HepG2 (cell line): ENCODE measurements around the gene JAGN1. TPM values are rescaled to one million over a fixed set of nuclear protein-coding genes. Genes with fewer than 3 reads are reported as not detected.

Source experiments
- polyA plus RNA-seq, 8 experiments: library from polyadenylated mRNA; depleted of rRNA in 3 of 8; stranded (reverse) in 7 of 8; unstranded in 1 of 8; fragments of >200 nt; fragmentation: Illumina TruSeq in 4 of 8; extraction: Trizol in 4 of 8; gene quantifications; 2 replicates each; pipeline versions ENCODE4 v1.2.1 to v1.2.3, GENCODE V29; 2011 to 2016; ENCODE audit warnings: low read depth in 4 of 8, missing spikeins in 1 of 8, mixed read lengths in 1 of 8; ENCODE audit not compliant: insufficient read depth in 1 of 8
- small RNA-seq, 3 experiments: library from RNA; depleted of rRNA; stranded (forward); fragments of <200 nt; gene quantifications; one replicate each; pipeline ENCODE3, GENCODE V24; 2012; ENCODE audit warnings: low read depth in 2 of 3, low replicate concordance in 1 of 3; ENCODE audit not compliant: insufficient read length in 3 of 3, insufficient read depth in 2 of 3
- total RNA-seq, 5 experiments: library from RNA; depleted of rRNA; stranded (reverse); fragments of >200 nt; fragmentation: Illumina TruSeq; extraction: Trizol; gene quantifications; 2 replicates each; pipeline ENCODE4 v1.2.3, GENCODE V29; 2016; ENCODE audit warnings: low read depth in 1 of 5

The JAGN1 gene
- total and polyA plus RNA-seq, 2 of the 13 experiments (the other 11 are each of a cell fraction or from before 2014, with no cell fraction given), result 49.9 to 50.9 TPM

Small RNA genes within 50 kb of the gene (small RNA-seq; reads per million reads assigned to genes)
- 0 reads per million in 3 experiments for gene RNU6-882P

Other genes with a start within 250 kb of the JAGN1 start
- 32.1 and 32.8 TPM in 2 replicates for gene MTMR14, start 241.1 kb upstream of the JAGN1 start, total RNA-seq (2016; rRNA removed; fragmentation: Illumina TruSeq; extraction: Trizol)
- 27.1 and 34.1 TPM in 2 replicates for gene MTMR14, start 241.1 kb upstream of the JAGN1 start, polyA plus RNA-seq (2011; rRNA removed)
- not detected in 2 replicates for gene CPNE9, start 186.8 kb upstream of the JAGN1 start, total RNA-seq (2016; rRNA removed; fragmentation: Illumina TruSeq; extraction: Trizol)
- 0.14 and 0.20 TPM in 2 replicates for gene CPNE9, start 186.8 kb upstream of the JAGN1 start, polyA plus RNA-seq (2011; rRNA removed)
- gene BRPF1, start 158.9 kb upstream of the JAGN1 start, total RNA-seq (2016; rRNA removed; fragmentation: Illumina TruSeq; extraction: Trizol), result 7.5 and 10.0 TPM in 2 replicates
- gene BRPF1, start 158.9 kb upstream of the JAGN1 start, polyA plus RNA-seq (2011; rRNA removed), result 7.3 and 7.4 TPM in 2 replicates
- gene OGG1, start 140.7 kb upstream of the JAGN1 start, total RNA-seq (2016; rRNA removed; fragmentation: Illumina TruSeq; extraction: Trizol), result 23.8 and 28.7 TPM in 2 replicates
- 33.2 and 38.9 TPM in 2 replicates for gene OGG1, start 140.7 kb upstream of the JAGN1 start, polyA plus RNA-seq (2011; rRNA removed)
- gene CAMK1, start 120.7 kb upstream of the JAGN1 start, total RNA-seq (2016; rRNA removed; fragmentation: Illumina TruSeq; extraction: Trizol), result 51.8 and 53.3 TPM in 2 replicates
- 26.4 and 27.7 TPM in 2 replicates for gene CAMK1, start 120.7 kb upstream of the JAGN1 start, polyA plus RNA-seq (2011; rRNA removed)
- 37.1 and 43.3 TPM in 2 replicates for gene TADA3, start 98.1 kb upstream of the JAGN1 start, total RNA-seq (2016; rRNA removed; fragmentation: Illumina TruSeq; extraction: Trizol)
- 32.1 and 34.4 TPM in 2 replicates for gene TADA3, start 98.1 kb upstream of the JAGN1 start, polyA plus RNA-seq (2011; rRNA removed)
- 73.9 and 83.6 TPM in 2 replicates for gene ARPC4, start 97.5 kb upstream of the JAGN1 start, total RNA-seq (2016; rRNA removed; fragmentation: Illumina TruSeq; extraction: Trizol)
- gene ARPC4, start 97.5 kb upstream of the JAGN1 start, polyA plus RNA-seq (2011; rRNA removed), result 27.2 and 30.1 TPM in 2 replicates
- 1.9 and 9.5 TPM in 2 replicates for gene TTLL3, start 80.3 kb upstream of the JAGN1 start, total RNA-seq (2016; rRNA removed; fragmentation: Illumina TruSeq; extraction: Trizol)
- 51.2 and 59.3 TPM in 2 replicates for gene TTLL3, start 80.3 kb upstream of the JAGN1 start, polyA plus RNA-seq (2011; rRNA removed)
- gene RPUSD3, start 46.6 kb upstream of the JAGN1 start, total RNA-seq (2016; rRNA removed; fragmentation: Illumina TruSeq; extraction: Trizol), result 30.3 and 32.1 TPM in 2 replicates
- gene RPUSD3, start 46.6 kb upstream of the JAGN1 start, polyA plus RNA-seq (2011; rRNA removed), result 48.7 and 55.5 TPM in 2 replicates
- gene CIDEC, start 10.4 kb upstream of the JAGN1 start, total RNA-seq (2016; rRNA removed; fragmentation: Illumina TruSeq; extraction: Trizol), result 2.5 and 2.8 TPM in 2 replicates
- 10.4 and 19.6 TPM in 2 replicates for gene CIDEC, start 10.4 kb upstream of the JAGN1 start, polyA plus RNA-seq (2011; rRNA removed)
- gene IL17RE, start 12.2 kb downstream of the JAGN1 start, total RNA-seq (2016; rRNA removed; fragmentation: Illumina TruSeq; extraction: Trizol), result 6.7 and 14.5 TPM in 2 replicates
- gene IL17RE, start 12.2 kb downstream of the JAGN1 start, polyA plus RNA-seq (2011; rRNA removed), result 24.1 and 36.3 TPM in 2 replicates
- gene IL17RC, start 26.5 kb downstream of the JAGN1 start, total RNA-seq (2016; rRNA removed; fragmentation: Illumina TruSeq; extraction: Trizol), result 10.7 and 20.7 TPM in 2 replicates
- gene IL17RC, start 26.5 kb downstream of the JAGN1 start, polyA plus RNA-seq (2011; rRNA removed), result 24.0 and 31.7 TPM in 2 replicates
- gene CRELD1, start 43.2 kb downstream of the JAGN1 start, total RNA-seq (2016; rRNA removed; fragmentation: Illumina TruSeq; extraction: Trizol), result 12.0 and 27.1 TPM in 2 replicates
- gene CRELD1, start 43.2 kb downstream of the JAGN1 start, polyA plus RNA-seq (2011; rRNA removed), result 61.9 and 75.9 TPM in 2 replicates
- gene PRRT3, start 61.8 kb downstream of the JAGN1 start, total RNA-seq (2016; rRNA removed; fragmentation: Illumina TruSeq; extraction: Trizol), result 0.29 and 0.44 TPM in 2 replicates
- gene PRRT3, start 61.8 kb downstream of the JAGN1 start, polyA plus RNA-seq (2011; rRNA removed), result 0.22 and 0.26 TPM in 2 replicates
- 40.8 and 66.8 TPM in 2 replicates for gene EMC3, start 96.2 kb downstream of the JAGN1 start, total RNA-seq (2016; rRNA removed; fragmentation: Illumina TruSeq; extraction: Trizol)
- 86.6 and 90.5 TPM in 2 replicates for gene EMC3, start 96.2 kb downstream of the JAGN1 start, polyA plus RNA-seq (2011; rRNA removed)
- 42.0 and 51.9 TPM in 2 replicates for gene FANCD2, start 135.8 kb downstream of the JAGN1 start, total RNA-seq (2016; rRNA removed; fragmentation: Illumina TruSeq; extraction: Trizol)
- 7.7 and 10.1 TPM in 2 replicates for gene FANCD2, start 135.8 kb downstream of the JAGN1 start, polyA plus RNA-seq (2011; rRNA removed)
- gene FANCD2OS, start 217.6 kb downstream of the JAGN1 start, total RNA-seq (2016; rRNA removed; fragmentation: Illumina TruSeq; extraction: Trizol), result not detected in 2 replicates
- not detected in 2 replicates for gene FANCD2OS, start 217.6 kb downstream of the JAGN1 start, polyA plus RNA-seq (2011; rRNA removed)
- gene BRK1, start 225.1 kb downstream of the JAGN1 start, total RNA-seq (2016; rRNA removed; fragmentation: Illumina TruSeq; extraction: Trizol), result 118 and 146 TPM in 2 replicates
- 137 and 155 TPM in 2 replicates for gene BRK1, start 225.1 kb downstream of the JAGN1 start, polyA plus RNA-seq (2011; rRNA removed)